B cell (primary cell): ENCODE measurements around the gene NTN3. TPM values are rescaled to one million over a fixed set of nuclear protein-coding genes. Genes with fewer than 3 reads are reported as not detected.

ENCODE experiments used
- ATAC-seq: fragments of 200-7000 bp; cut with Tn5 transposase; one replicate; pipeline ENCODE4 v1.10.0; 2021; ENCODE audit warnings: low read depth, mild to moderate bottlenecking, moderate number of reproducible peaks, moderate library complexity
- CTCF ChIA-PET: fragments of 350-600 bp; sonication (Branson Sonifier 250); formaldehyde crosslinking; loops from one replicate; lab custom pipeline; 2021; ENCODE audit warnings: antibody characterized with exemption, inconsistent platforms; lab: Charles Lee
- POLR2A ChIA-PET: fragments of 350-600 bp; sonication (Branson Sonifier 250); formaldehyde crosslinking; loops from one replicate; lab custom pipeline; 2021; ENCODE audit warnings: antibody characterized with exemption; lab: Charles Lee
- DNase-seq: peaks from one replicate; pipeline ENCODE4 v3.0.0; 2013
- H2AFZ ChIP-seq: 2 replicates; pipeline ENCODE4 v1.6.1; 2012; ENCODE audit warnings: mild to moderate bottlenecking, low read depth, low read length; ENCODE audit not compliant: insufficient read depth, poor library complexity, severe bottlenecking
- H3K27ac ChIP-seq, 2 donors: 1 replicate in 1 of 2; 2 replicates in 1 of 2; pipeline ENCODE4 v1.5.1; 2012 to 2013; ENCODE audit warnings: low read length in 2 of 2, mild to moderate bottlenecking in 2 of 2, moderate library complexity in 1 of 2
- H3K27me3 ChIP-seq, 4 experiments: fragments of 200-600 bp in 1 of 4; sonication (generic) in 1 of 4; replicated peaks in 1 of 4; 1 replicate in 2 of 4; 2 replicates in 2 of 4; pipeline versions ENCODE4 v1.6.1 to v1.7.0; 2013 to 2016; ENCODE audit warnings: low read length in 3 of 4, mild to moderate bottlenecking in 2 of 4, mixed read lengths in 1 of 4, moderate library complexity in 1 of 4; ENCODE audit not compliant: insufficient read depth in 4 of 4, control insufficient read depth in 3 of 4; ENCODE audit errors: control extremely low read depth in 1 of 4
- H3K36me3 ChIP-seq, 2 experiments: replicated peaks in 1 of 2; 1 replicate in 1 of 2; 2 replicates in 1 of 2; pipeline versions ENCODE4 v1.6.1 to v1.7.1; 2013; ENCODE audit warnings: low read length in 1 of 2; ENCODE audit not compliant: insufficient read depth in 2 of 2, control insufficient read depth in 1 of 2; ENCODE audit errors: control extremely low read depth in 1 of 2, extremely low read depth in 1 of 2
- H3K4me1 ChIP-seq, 2 donors: fragments of 200-600 bp in 1 of 2; sonication (generic) in 1 of 2; 1 replicate in 1 of 2; 2 replicates in 1 of 2; pipeline versions ENCODE4 v1.5.1 to v1.6.1; 2013 to 2017; ENCODE audit warnings: low read length in 2 of 2; ENCODE audit not compliant: control insufficient read depth in 2 of 2, insufficient read depth in 2 of 2
- H3K4me2 ChIP-seq: replicated peaks from 2 replicates; pipeline ENCODE3; 2012; ENCODE audit warnings: mild to moderate bottlenecking, low read depth, low read length; ENCODE audit not compliant: poor library complexity, severe bottlenecking
- H3K4me3 ChIP-seq, 5 experiments: fragments of 200-600 bp in 1 of 5; sonication (generic) in 1 of 5; 1 replicate in 3 of 5; 2 replicates in 2 of 5; pipeline versions ENCODE4 v1.5.1 to v1.7.0; 2011 to 2016; ENCODE audit warnings: low read length in 4 of 5, mild to moderate bottlenecking in 4 of 5, low read depth in 2 of 5, control low read depth in 1 of 5, moderate library complexity in 1 of 5; ENCODE audit not compliant: insufficient read depth in 1 of 5; ENCODE audit errors: control extremely low read depth in 1 of 5, extremely low read depth in 1 of 5
- H3K79me2 ChIP-seq: fragments of 200-600 bp; sonication (generic); one replicate; pipeline ENCODE4 v1.6.0; 2016; ENCODE audit warnings: low read length; ENCODE audit not compliant: control insufficient read depth, insufficient read depth
- H3K9ac ChIP-seq: fragments of 200-600 bp; sonication (generic); 2 replicates; pipeline ENCODE4 v1.6.1; 2017; ENCODE audit warnings: mild to moderate bottlenecking, low read length, moderate library complexity
- H3K9me3 ChIP-seq, 3 donors: one replicate each; pipeline versions ENCODE4 v1.6.1 to v1.7.1; 2013; ENCODE audit warnings: low read length in 2 of 3; ENCODE audit not compliant: control insufficient read depth in 2 of 3, insufficient read depth in 1 of 3; ENCODE audit errors: control extremely low read depth in 1 of 3
- H4K20me1 ChIP-seq: 2 replicates; pipeline ENCODE4 v1.6.0; 2012; ENCODE audit warnings: mild to moderate bottlenecking, low read length; ENCODE audit not compliant: insufficient read depth, control insufficient read depth, poor library complexity, severe bottlenecking
- H3K27ac Mint-ChIP-seq: one replicate; pipeline ENCODE4 v1.8.0; 2021; ENCODE audit warnings: mixed read lengths
- H3K27me3 Mint-ChIP-seq: one replicate; pipeline ENCODE4 v1.8.0; 2021; ENCODE audit warnings: mixed read lengths
- H3K4me1 Mint-ChIP-seq: one replicate; pipeline ENCODE4 v1.8.0; 2021; ENCODE audit warnings: mixed read lengths
- H3K4me3 Mint-ChIP-seq: one replicate; pipeline ENCODE4 v1.8.0; 2021; ENCODE audit warnings: mixed read lengths
- H3K9me3 Mint-ChIP-seq: one replicate; pipeline ENCODE4 v1.8.0; 2022; ENCODE audit warnings: mixed read lengths; ENCODE audit not compliant: insufficient read depth
- CTCF ChIP-seq: fragments of 200-600 bp; IDR thresholded peaks from one replicate; pipeline ENCODE4 v1.8.0; 2022; ENCODE audit warnings: antibody characterized with exemption, mild to moderate bottlenecking
- EZH2 ChIP-seq: IDR thresholded peaks from 2 replicates; pipeline ENCODE4 v1.6.1; 2012; ENCODE audit warnings: borderline replicate concordance, low read depth, mild to moderate bottlenecking, moderate library complexity, low read length; ENCODE audit not compliant: insufficient read depth, poor library complexity, severe bottlenecking
- WGBS: methylation state at CpG from one replicate; pipeline ENCODE4 v1.1.5; 2013; ENCODE audit warnings: missing lambda C conversion rate; ENCODE audit not compliant: insufficient coverage; 5-methylcytosine and 5-hydroxymethylcytosine counted together
- intact Hi-C: fragments of 100-400 bp; cut with micrococcal nuclease; formaldehyde crosslinking; loops from one replicate; pipeline ENCODE4 v1.10.0; 2022
- polyA plus RNA-seq: library from polyadenylated mRNA; depleted of rRNA; stranded (reverse); fragments of >200 nt; gene quantifications from 2 replicates; pipeline ENCODE4 v1.2.3, GENCODE V29; 2012
- total RNA-seq, 2 donors: library from RNA; stranded (reverse); fragments of 120-200 nt in 1 of 2; gene quantifications; 1 replicate in 1 of 2; 2 replicates in 1 of 2; pipeline versions ENCODE4 v1.2.3 to v1.2.4, GENCODE V29; 2013 to 2022

The NTN3 gene
- total and polyA plus RNA-seq, 2 donors (not counting 1 experiment from before 2014, with no cell fraction given), result not detected

- peaks cover 6% of the 10 kb centered on the region for H3K4me1 Mint-ChIP-seq
- H3K9me3 ChIP-seq, result no peaks in the 10 kb centered on the region
- peak; percentile 100 for ATAC-seq
- intact Hi-C loops, result loop anchor here (1.0 kb wide), 3 partner anchors 14 to 31 kb away; partner anchors contain the start of gene CCNF
- peak within 1 kb of the TSS; percentile 98 for H2AFZ ChIP-seq
- H3K27me3 Mint-ChIP-seq, result no peaks in the 10 kb centered on the region
- ChIA-PET POLR2A (interaction anchor here (0.7 to 2.0 kb wide), 8 partner anchors 9 to 320 kb away, joined by 3 to 11 read pairs (median 6); partner anchors contain the start of genes CCNF and TBC1D24), CTCF (interaction anchor here (0.6 to 1.3 kb wide), 6 partner anchors 9 to 265 kb away, joined by 3 to 5 read pairs (median 3); partner anchors contain the start of gene ABCA3)
- peak within 1 kb of the TSS; percentile 100 for H3K4me2 ChIP-seq
- TF ChIP-seq EZH2 (no peak), CTCF (no peak)
- H3K27ac Mint-ChIP-seq, result peak within 1 kb of the TSS; percentile 68
- no peaks in the 10 kb centered on the region for H3K36me3 ChIP-seq
- under 1% methylated on average over 54 of the region's 66 CpGs for WGBS
- peak within 1 kb of the TSS; percentile 17 to 84 (median 54) for H3K4me3 ChIP-seq
- H4K20me1 ChIP-seq, result no peaks in the 10 kb centered on the region
- peak within 1 kb of the TSS; percentile 94 for H3K4me3 Mint-ChIP-seq
- peak within 1 kb of the TSS; percentile 87 for H3K9ac ChIP-seq
- peaks cover 10 to 16% of the 10 kb centered on the region in 2 donors for H3K4me1 ChIP-seq
- DNase-seq, result peak; percentile 96
- H3K27me3 ChIP-seq, result no peaks in the 10 kb centered on the region
- H3K9me3 Mint-ChIP-seq, result no peaks in the 10 kb centered on the region
- peak within 1 kb of the TSS in 1 of 2 donors; percentile 34 for H3K27ac ChIP-seq
- no peaks in the 10 kb centered on the region for H3K79me2 ChIP-seq
These were observed 11.3 kb upstream of the NTN3 start, which contains the start of gene TEDC2 for GRCh38 chr16:2459647-2460390. Gene TEDC2 (plus strand): TSS chr16:2460109. CDS start chr16:2460145, 36 bp downstream.

GRCh38 chr16:2460391-2460713 is 10.7 kb upstream of the NTN3 start:
- peak overlapping the region; percentile 53 for H3K4me3 Mint-ChIP-seq
- WGBS, result 3% methylated on average over 19 of the region's 20 CpGs
- peaks cover 10 to 16% of the 10 kb centered on the region in 2 donors for H3K4me1 ChIP-seq
- intact Hi-C loops, result loop anchor here (1.0 kb wide), 3 partner anchors 14 to 31 kb away; partner anchors contain the start of gene CCNF
- peak overlapping the region in 4 of 5 experiments; percentile 28 to 84 (median 57) for H3K4me3 ChIP-seq
- POLR2A ChIA-PET, result interaction anchor here (1.0 to 2.0 kb wide), 4 partner anchors 8 to 31 kb away, joined by 3 to 11 read pairs (median 6); partner anchors contain the start of genes CCNF and TBC1D24
- CTCF ChIA-PET, result interaction anchor here (1.0 to 1.3 kb wide), 3 partner anchors 8 to 210 kb away, joined by 3 read pairs; no protein-coding TSS in a partner anchor
- ATAC-seq (no peak), DNase-seq (no peak)
- H3K4me1 Mint-ChIP-seq, result peaks cover 6% of the 10 kb centered on the region
- peak overlapping the region; percentile 87 for H3K9ac ChIP-seq
- no peaks in the 10 kb centered on the region for H3K9me3 ChIP-seq
- H3K9me3 Mint-ChIP-seq, result no peaks in the 10 kb centered on the region
- H3K27me3 Mint-ChIP-seq, result no peaks in the 10 kb centered on the region
- peak overlapping the region; percentile 98 for H2AFZ ChIP-seq
- no peaks in the 10 kb centered on the region for H4K20me1 ChIP-seq
- no peak overlapping the region for H3K27ac Mint-ChIP-seq
- no peaks in the 10 kb centered on the region for H3K79me2 ChIP-seq
- TF ChIP-seq EZH2, result no peak
- TF ChIP-seq CTCF, result no peak
- H3K27ac ChIP-seq, result no peak overlapping the region
- no peaks in the 10 kb centered on the region for H3K36me3 ChIP-seq
- no peaks in the 10 kb centered on the region for H3K27me3 ChIP-seq
- H3K4me2 ChIP-seq, result peak overlapping the region; percentile 100
